IMR-90 (cell line): ENCODE measurements around the gene MALT1. TPM values are rescaled to one million over a fixed set of nuclear protein-coding genes. Genes with fewer than 3 reads are reported as not detected.

Experiments
- ATAC-seq: fragments of 200-7000 bp; cut with Tn5 transposase; 2 replicates; pipeline ENCODE4 v1.9.1; 2020; ENCODE audit warnings: low read depth, mild to moderate bottlenecking, moderate library complexity
- BruUV-seq: library from RNA; stranded (reverse); fragments of 400-500 nt; replicated peaks from 2 replicates; lab custom pipeline; 2021; lab: Mats Ljungman, UMichigan
- CTCF ChIA-PET: fragments of 300-600 bp; formaldehyde crosslinking; extraction: SDS; loops from one replicate; lab custom pipeline; 2021; ENCODE audit warnings: antibody characterized with exemption; lab: Yijun Ruan, JAX
- POLR2A ChIA-PET: fragments of 300-600 bp; sonication (Branson Sonifier 250); formaldehyde crosslinking; loops from one replicate; lab custom pipeline; 2022; ENCODE audit warnings: antibody characterized with exemption; ENCODE audit not compliant: unreplicated experiment; lab: Charles Lee
- DNase-seq: peaks from one replicate; pipeline ENCODE4 v3.0.0; 2013
- H2AFZ ChIP-seq: replicated peaks from 2 replicates; pipeline ENCODE3; 2013; ENCODE audit warnings: low read length, mild to moderate bottlenecking; ENCODE audit not compliant: poor library complexity
- H2AK5ac ChIP-seq: 2 replicates; pipeline ENCODE4 v1.6.1; 2013; ENCODE audit warnings: low read depth, low read length, inconsistent platforms
- H2AK9ac ChIP-seq: replicated peaks from 2 replicates; pipeline ENCODE3; 2013; ENCODE audit warnings: mild to moderate bottlenecking, low read depth, low read length, moderate library complexity; ENCODE audit not compliant: poor library complexity
- H2BK120ac ChIP-seq: 2 replicates; pipeline ENCODE4 v1.6.1; 2013; ENCODE audit warnings: low read depth, low read length, inconsistent platforms
- H2BK15ac ChIP-seq: 3 replicates; pipeline ENCODE4 v1.6.1; 2013; ENCODE audit warnings: low read depth, low read length, inconsistent platforms
- H2BK20ac ChIP-seq: 2 replicates; pipeline ENCODE4 v1.6.1; 2013; ENCODE audit warnings: low read depth, mild to moderate bottlenecking, inconsistent platforms, low read length, moderate library complexity
- H2BK5ac ChIP-seq: 2 replicates; pipeline ENCODE4 v1.6.1; 2013; ENCODE audit warnings: mild to moderate bottlenecking, low read depth, low read length, inconsistent platforms; ENCODE audit not compliant: poor library complexity, severe bottlenecking
- H3K14ac ChIP-seq: replicated peaks from 2 replicates; pipeline ENCODE4 v1.6.1; 2013; ENCODE audit warnings: low read depth, low read length, inconsistent platforms
- H3K18ac ChIP-seq: 2 replicates; pipeline ENCODE4 v1.6.1; 2013; ENCODE audit warnings: low read depth, low read length, control low read depth
- H3K23ac ChIP-seq: 2 replicates; pipeline ENCODE4 v1.6.1; 2013; ENCODE audit warnings: low read depth, low read length, inconsistent platforms
- H3K27ac ChIP-seq: 2 replicates; pipeline ENCODE4 v1.5.1; 2013; ENCODE audit warnings: mild to moderate bottlenecking, control low read depth, low read length; ENCODE audit not compliant: insufficient read depth
- H3K27me3 ChIP-seq: 2 replicates; pipeline ENCODE4 v1.6.1; 2013; ENCODE audit warnings: low read length; ENCODE audit not compliant: control insufficient read depth, insufficient read depth
- H3K36me3 ChIP-seq: 2 replicates; pipeline ENCODE4 v1.6.1; 2013; ENCODE audit warnings: low read length, mixed read lengths; ENCODE audit not compliant: control insufficient read depth, insufficient read depth
- H3K4ac ChIP-seq: 2 replicates; pipeline ENCODE4 v1.6.1; 2013; ENCODE audit warnings: low read depth, low read length, inconsistent platforms
- H3K4me1 ChIP-seq: 2 replicates; pipeline ENCODE4 v1.6.1; 2013; ENCODE audit warnings: low read length, mixed read lengths; ENCODE audit not compliant: control insufficient read depth, insufficient read depth
- H3K4me2 ChIP-seq: 2 replicates; pipeline ENCODE4 v1.6.1; 2013; ENCODE audit warnings: low read depth, mild to moderate bottlenecking, control low read depth, low read length, moderate library complexity
- H3K4me3 ChIP-seq: 2 replicates; pipeline ENCODE4 v1.5.1; 2013; ENCODE audit warnings: low read depth, mild to moderate bottlenecking, control low read depth, low read length, moderate library complexity; ENCODE audit not compliant: insufficient read depth
- H3K56ac ChIP-seq: 2 replicates; pipeline ENCODE4 v1.6.1; 2013; ENCODE audit warnings: low read length, inconsistent platforms; ENCODE audit not compliant: insufficient read depth; ENCODE audit errors: extremely low read depth
- H3K79me1 ChIP-seq, 2 experiments: 2 replicates each; pipeline ENCODE4 v1.6.1; 2013; ENCODE audit warnings: low read length in 2 of 2, inconsistent platforms in 1 of 2, low read depth in 1 of 2
- H3K9ac ChIP-seq: 2 replicates; pipeline ENCODE4 v1.6.1; 2013; ENCODE audit warnings: low read depth, low read length, control low read depth
- H3K9me1 ChIP-seq: 2 replicates; pipeline ENCODE4 v1.6.1; 2013; ENCODE audit warnings: low read length, inconsistent platforms; ENCODE audit not compliant: insufficient read depth
- H3K9me3 ChIP-seq: 2 replicates; pipeline ENCODE4 v1.6.1; 2013; ENCODE audit warnings: low read length; ENCODE audit not compliant: control insufficient read depth, insufficient read depth
- H4K20me1 ChIP-seq: 2 replicates; pipeline ENCODE4 v1.6.1; 2013; ENCODE audit warnings: low read length, inconsistent platforms; ENCODE audit not compliant: insufficient read depth
- H4K5ac ChIP-seq: 2 replicates; pipeline ENCODE4 v1.6.1; 2013; ENCODE audit warnings: mild to moderate bottlenecking, low read depth, low read length, control low read depth
- H4K8ac ChIP-seq, 2 experiments: 2 replicates each; pipeline ENCODE4 v1.6.1; 2013; ENCODE audit warnings: low read depth in 2 of 2, low read length in 2 of 2, control low read depth in 1 of 2, inconsistent platforms in 1 of 2
- H4K91ac ChIP-seq: 2 replicates; pipeline ENCODE4 v1.6.1; 2013; ENCODE audit warnings: low read depth, low read length, inconsistent platforms; ENCODE audit not compliant: insufficient read depth
- CHD1 ChIP-seq: IDR thresholded peaks from 2 replicates; pipeline ENCODE4 v1.6.1; 2012; ENCODE audit warnings: low read depth, low read length, improper control_type of control experiment
- FOS ChIP-seq: fragments of 150-350 bp; IDR thresholded peaks from 2 replicates; pipeline ENCODE4 v1.6.1; 2016; ENCODE audit warnings: low read depth, low read length
- MAFK ChIP-seq: IDR thresholded peaks from 2 replicates; pipeline ENCODE4 v1.6.1; 2012; ENCODE audit warnings: low read depth, low read length, improper control_type of control experiment
- MXI1 ChIP-seq: IDR thresholded peaks from 2 replicates; pipeline ENCODE4 v1.6.1; 2012; ENCODE audit warnings: low read depth, mild to moderate bottlenecking, low read length, moderate library complexity, borderline replicate concordance
- RAD21 ChIP-seq: IDR thresholded peaks from 2 replicates; pipeline ENCODE4 v1.6.1; 2012; ENCODE audit warnings: low read length, improper control_type of control experiment
- RFX5 ChIP-seq: IDR thresholded peaks from 2 replicates; pipeline ENCODE4 v1.8.0; 2012; ENCODE audit warnings: low read depth, mild to moderate bottlenecking, low read length, moderate library complexity
- WGBS, 2 experiments: methylation state at CpG; one replicate each; pipeline versions ENCODE4 v1.1.5 to v1.1.7; 2013; ENCODE audit warnings: missing lambda C conversion rate in 2 of 2; ENCODE audit not compliant: insufficient read length in 1 of 2; ENCODE audit errors: extremely low coverage in 2 of 2; 5-methylcytosine and 5-hydroxymethylcytosine counted together
- dilution Hi-C: fragments of 300-500 bp; cut with HindIII; formaldehyde crosslinking; loops from one replicate; pipeline ENCODE4 v1.14.3; 2018; ENCODE audit warnings: low sequenced_read_pairs; ENCODE audit not compliant: unreplicated experiment
- in situ Hi-C: fragments of 300-500 bp; cut with MboI; formaldehyde crosslinking; loops from 3 replicates; pipeline ENCODE4 v1.14.3; 2019; ENCODE audit warnings: low sequenced_read_pairs, inconsistent platforms, mixed read lengths
- intact Hi-C: fragments of 100-400 bp; cut with micrococcal nuclease; formaldehyde crosslinking; loops from 2 replicates; pipeline ENCODE4 v1.10.0; 2022
- polyA plus RNA-seq, 3 experiments: library from polyadenylated mRNA; depleted of rRNA; stranded (reverse); fragments of >200 nt; gene quantifications; 2 replicates each; pipeline ENCODE4 v1.2.3, GENCODE V29; 2012; ENCODE audit warnings: low replicate concordance in 1 of 3
- total RNA-seq: library from RNA; depleted of rRNA; stranded (reverse); fragments of >200 nt; gene quantifications from 2 replicates; pipeline ENCODE4 v1.2.3, GENCODE V29; 2012

MALT1 gene
- total and polyA plus RNA-seq, 2 of the 4 experiments (the other 2 are of a cell fraction), result 8.3 to 25.3 TPM

- Histone ChIP-seq H2AFZ (no peak overlapping the region), H3K4ac (no peak overlapping the region), H3K23ac (no peak overlapping the region), H2BK20ac (no peak overlapping the region), H2BK15ac (no peak overlapping the region), H3K27ac (no peak overlapping the region), H3K9me1 (no peaks in the 10 kb centered on the region), H3K18ac (no peak overlapping the region), H4K8ac (no peak overlapping the region), H2AK9ac (no peak overlapping the region), H3K9me3 (peaks cover 2% of the 10 kb centered on the region; the same call in 1 of the 2 replicates), H3K79me1 (no peaks in the 10 kb centered on the region), H3K4me1 (peaks cover 2% of the 10 kb centered on the region; the same call in 1 of the 2 replicates), H3K56ac (no peak overlapping the region), H2BK5ac (no peak overlapping the region), H4K5ac (no peak overlapping the region), H3K36me3 (no peaks in the 10 kb centered on the region), H3K9ac (no peak overlapping the region), H3K4me2 (no peak overlapping the region), H3K27me3 (0 out of 2 replicates have a peak, but pooled peaks cover 1% of the 10 kb centered on the region), H3K14ac (no peak overlapping the region), H4K91ac (no peak overlapping the region), H2AK5ac (no peak overlapping the region), H4K20me1 (no peaks in the 10 kb centered on the region), H3K4me3 (no peak overlapping the region), H2BK120ac (no peak overlapping the region)
- WGBS, 2 experiments, result 67% methylated on average over 1 of the region's 4 CpGs; no CpG with 5 or more reads in 1 of the 2 experiments
- DNase-seq (no peak), ATAC-seq (no peak)
- TF ChIP-seq MXI1 (no peak), RAD21 (no peak), MAFK (no peak), FOS (no peak), CHD1 (no peak), RFX5 (no peak)
- POLR2A ChIA-PET, result no interaction called here
- no TSS peak for BruUV-seq
- dilution Hi-C loops (no loop called here), intact Hi-C loops (no loop called here), in situ Hi-C loops (no loop called here)
- CTCF ChIA-PET, result no interaction called here
These were observed 129.3 kb downstream of the MALT1 start for GRCh38 chr18:58800582-58800981.
